Neutrophil (primary cell): Measurements from ENCODE around the gene TNFRSF14.

Experiments used
- H3K27ac ChIP-seq: fragments of 200-600 bp; sonication (generic); 2 replicates; pipeline ENCODE4 v1.5.1; 2016; ENCODE audit warnings: mild to moderate bottlenecking, moderate library complexity
- H3K27me3 ChIP-seq: fragments of 200-600 bp; sonication (generic); 2 replicates; pipeline ENCODE4 v1.6.0; 2016; ENCODE audit warnings: mild to moderate bottlenecking
- H3K36me3 ChIP-seq: fragments of 200-600 bp; sonication (generic); 2 replicates; pipeline ENCODE4 v1.5.1; 2017
- H3K4me1 ChIP-seq, 2 experiments: fragments of 200-600 bp in 1 of 2; sonication (generic) in 1 of 2; 1 replicate in 1 of 2; 2 replicates in 1 of 2; pipeline versions ENCODE4 v1.5.1 to v1.6.1; 2013 to 2016; ENCODE audit warnings: low read depth in 1 of 2, low read length in 1 of 2, mild to moderate bottlenecking in 1 of 2, moderate library complexity in 1 of 2; ENCODE audit not compliant: control insufficient read depth in 1 of 2, insufficient read depth in 1 of 2
- H3K4me3 ChIP-seq, 2 experiments: fragments of 200-600 bp in 1 of 2; sonication (generic) in 1 of 2; 1 replicate in 1 of 2; 2 replicates in 1 of 2; pipeline ENCODE4 v1.5.1; 2013 to 2016; ENCODE audit warnings: low read depth in 1 of 2, low read length in 1 of 2, mild to moderate bottlenecking in 1 of 2, moderate library complexity in 1 of 2
- H3K9me3 ChIP-seq: fragments of 200-600 bp; sonication (generic); 2 replicates; pipeline ENCODE4 v1.5.1; 2016
- TF ChIP-seq, protein P1 (sequence below): fragments of 200-600 bp; sonication (generic); IDR thresholded peaks from 2 replicates; pipeline ENCODE4 v1.5.1; 2016; ENCODE audit warnings: antibody characterized with exemption

The TNFRSF14 gene

DNA sequence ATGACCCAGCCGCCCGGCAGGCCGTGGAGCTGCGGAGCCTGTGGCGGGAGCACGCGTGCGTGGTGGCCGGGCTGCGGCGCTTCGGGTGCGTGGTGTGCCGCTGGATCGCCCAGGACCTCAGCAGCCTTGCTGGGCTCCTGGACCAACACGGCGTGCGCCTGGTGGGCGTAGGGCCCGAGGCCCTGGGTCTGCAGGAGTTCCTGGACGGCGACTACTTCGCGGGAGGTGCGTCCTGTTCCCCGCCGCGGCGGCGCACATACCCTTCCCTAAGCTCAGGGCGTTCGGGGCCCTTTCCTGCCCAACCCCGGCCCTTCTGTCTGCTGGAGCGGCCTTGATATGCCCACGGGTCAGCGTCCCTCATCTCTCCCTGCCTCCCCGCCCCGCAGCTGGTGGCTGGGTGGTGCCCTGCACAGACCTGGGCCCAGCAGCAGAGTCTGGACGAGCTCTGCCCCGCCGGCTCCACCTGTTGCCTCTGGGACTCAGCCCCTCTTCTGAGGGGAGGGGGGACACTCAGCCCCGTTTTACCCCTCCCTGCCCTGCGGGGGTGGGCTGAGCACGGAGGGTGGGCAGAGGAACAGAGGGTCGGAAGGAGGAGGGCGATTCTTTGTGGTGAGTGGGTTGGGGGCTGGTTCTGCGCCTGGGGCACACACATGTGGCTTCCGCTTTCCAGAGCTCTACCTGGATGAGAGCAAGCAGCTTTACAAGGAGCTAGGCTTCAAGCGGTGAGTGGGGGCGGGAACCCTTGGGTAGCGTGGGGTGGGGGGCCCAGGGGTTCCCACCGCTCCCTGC, 31.1 kb downstream of the TNFRSF14 start:
- Histone ChIP-seq H3K9me3 (no peaks in the 10 kb centered on the region), H3K27me3 (peaks cover 31% of the 10 kb centered on the region), H3K36me3 (no peaks in the 10 kb centered on the region), H3K4me3 (peak overlapping the region; percentile 86 to 88), H3K27ac (peak overlapping the region; percentile 100), H3K4me1 (peaks cover 34 to 40% of the 10 kb centered on the region in 2 experiments)
- TF ChIP-seq, protein P1, sequence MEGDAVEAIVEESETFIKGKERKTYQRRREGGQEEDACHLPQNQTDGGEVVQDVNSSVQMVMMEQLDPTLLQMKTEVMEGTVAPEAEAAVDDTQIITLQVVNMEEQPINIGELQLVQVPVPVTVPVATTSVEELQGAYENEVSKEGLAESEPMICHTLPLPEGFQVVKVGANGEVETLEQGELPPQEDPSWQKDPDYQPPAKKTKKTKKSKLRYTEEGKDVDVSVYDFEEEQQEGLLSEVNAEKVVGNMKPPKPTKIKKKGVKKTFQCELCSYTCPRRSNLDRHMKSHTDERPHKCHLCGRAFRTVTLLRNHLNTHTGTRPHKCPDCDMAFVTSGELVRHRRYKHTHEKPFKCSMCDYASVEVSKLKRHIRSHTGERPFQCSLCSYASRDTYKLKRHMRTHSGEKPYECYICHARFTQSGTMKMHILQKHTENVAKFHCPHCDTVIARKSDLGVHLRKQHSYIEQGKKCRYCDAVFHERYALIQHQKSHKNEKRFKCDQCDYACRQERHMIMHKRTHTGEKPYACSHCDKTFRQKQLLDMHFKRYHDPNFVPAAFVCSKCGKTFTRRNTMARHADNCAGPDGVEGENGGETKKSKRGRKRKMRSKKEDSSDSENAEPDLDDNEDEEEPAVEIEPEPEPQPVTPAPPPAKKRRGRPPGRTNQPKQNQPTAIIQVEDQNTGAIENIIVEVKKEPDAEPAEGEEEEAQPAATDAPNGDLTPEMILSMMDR: no peak

- H3K27ac ChIP-seq: no peak overlapping the region
- H3K27me3 ChIP-seq: peaks cover 27% of the 10 kb centered on the region
- H3K4me1 ChIP-seq: peaks cover 34 to 45% of the 10 kb centered on the region in 2 experiments
- TF ChIP-seq, protein P1: no peak
- no peaks in the 10 kb centered on the region for H3K36me3 ChIP-seq
- no peaks in the 10 kb centered on the region for H3K9me3 ChIP-seq
- H3K4me3 ChIP-seq: no peak overlapping the region
Observed at GRCh38 chr1:2587860-2588571, 31.8 kb downstream of the TNFRSF14 start.

DNA sequence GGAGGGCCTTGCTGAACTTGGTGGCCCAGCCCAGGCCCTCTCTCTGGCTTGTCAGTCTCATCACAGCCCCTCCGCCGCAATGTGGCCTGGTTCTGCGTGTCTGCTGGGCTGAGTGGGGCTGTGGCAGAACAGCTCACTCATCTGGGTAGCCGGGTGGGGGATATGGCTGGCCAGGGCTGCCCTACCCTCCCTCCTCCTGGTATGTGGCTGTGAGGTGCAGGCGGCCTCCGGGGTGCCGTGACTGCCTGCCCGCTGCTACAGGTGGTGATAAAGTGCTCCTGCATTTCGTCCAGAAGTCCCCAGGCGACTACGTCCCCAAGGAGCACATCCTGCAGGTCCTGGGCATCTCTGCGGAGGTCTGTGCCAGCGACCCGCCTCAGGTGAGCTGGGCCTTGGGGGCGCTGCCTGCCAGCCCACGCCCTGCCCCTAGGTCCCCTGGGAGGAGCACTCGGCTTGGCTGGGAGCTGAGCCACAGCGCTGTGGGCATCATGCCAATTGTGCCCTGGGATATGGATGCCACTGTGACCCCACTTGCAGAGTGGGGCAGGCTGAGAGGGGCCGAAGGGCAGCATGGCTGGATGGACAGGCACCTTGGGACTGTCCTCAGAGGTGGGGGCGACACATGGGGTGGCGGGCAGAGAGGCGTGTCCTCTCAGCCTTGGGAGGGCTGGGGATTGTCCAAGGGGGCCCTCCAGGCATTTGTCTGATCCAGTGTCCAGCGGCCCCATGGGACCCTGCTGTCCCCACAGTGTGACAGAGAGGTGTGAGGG, 32.7 kb downstream of the TNFRSF14 start:
- no peaks in the 10 kb centered on the region for H3K36me3 ChIP-seq
- no peaks in the 10 kb centered on the region for H3K9me3 ChIP-seq
- H3K4me3 ChIP-seq: no peak overlapping the region
- TF ChIP-seq, protein P1: no peak
- peaks cover 32% of the 10 kb centered on the region for H3K27me3 ChIP-seq
- peaks cover 27 to 41% of the 10 kb centered on the region in 2 experiments for H3K4me1 ChIP-seq
- no peak overlapping the region for H3K27ac ChIP-seq

- Histone ChIP-seq H3K27ac (no peak overlapping the region), H3K4me1 (peaks cover 19 to 36% of the 10 kb centered on the region in 2 experiments), H3K27me3 (peaks cover 40% of the 10 kb centered on the region), H3K4me3 (no peak overlapping the region), H3K9me3 (no peaks in the 10 kb centered on the region), H3K36me3 (no peaks in the 10 kb centered on the region)
- TF ChIP-seq, protein P1: no peak
Observed at GRCh38 chr1:2589431-2590232, 33.5 kb downstream of the TNFRSF14 start.
